Measurements from ENCODE around the gene CMC2.

GRCh38 chr16:80935691-80936090 is 71.0 kb downstream of the CMC2 start:
- TF ChIP-seq CTCF (IDR thresholded peaks at IDR 0.05) (no peak), POLR2A (IDR thresholded peaks at IDR 0.05) (no peak)

Measured in Peyer's patch (tissue), 4 donors.